ENCODE results near the gene NFIA.

DNA sequence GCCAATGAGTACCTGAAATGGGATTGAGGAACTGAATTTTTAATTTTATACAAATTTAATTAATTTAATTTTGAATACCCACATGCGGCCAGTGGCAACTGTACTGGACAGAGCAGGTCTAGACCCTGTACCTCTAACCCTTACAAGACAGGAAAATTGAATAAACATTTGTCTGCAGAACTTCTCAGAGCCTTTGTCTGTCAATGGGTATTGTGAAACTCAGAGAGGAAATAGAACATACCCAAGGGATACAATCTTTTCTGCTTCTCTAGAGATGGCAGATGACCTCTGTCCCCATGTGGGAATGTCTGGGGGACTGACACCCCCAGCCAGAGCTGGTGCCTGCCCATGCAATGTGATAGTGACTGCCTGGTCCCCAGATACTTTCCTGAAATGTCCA, 421.9 kb downstream of the NFIA start:
- TF ChIP-seq POLR2AphosphoS5 (IDR thresholded peaks at IDR 0.05; ENCODE audit: low read depth, low read length): no peak
- no peak for TF ChIP-seq TAF1 (IDR thresholded peaks at IDR 0.05; ENCODE audit: borderline replicate concordance, low read depth, low read length)

Data from GM12892 (cell line).